Subcutaneous adipose tissue (tissue), 4 donors: ENCODE measurements around the gene SHISA9. TPM values are rescaled to one million over a fixed set of nuclear protein-coding genes. Genes with fewer than 3 reads are reported as not detected.

Experiments used
- total RNA-seq, 4 donors: library from RNA; depleted of rRNA; stranded (reverse); fragments of >200 nt; gene quantifications; one replicate each; pipeline ENCODE4 v1.1.0, GENCODE V29; 2016
- TF ChIP-seq, protein P1 (sequence below): fragments of 450-650 bp; IDR thresholded peaks from one replicate; pipeline ENCODE4 v1.5.1; 2016; ENCODE audit warnings: low read depth, mild to moderate bottlenecking, control low read depth, antibody characterized with exemption, moderate library complexity

SHISA9 gene
- total RNA-seq, 4 donors from 2014 or later = under 0.01 to 0.19 (median 0.17) TPM; not detected in 1

DNA sequence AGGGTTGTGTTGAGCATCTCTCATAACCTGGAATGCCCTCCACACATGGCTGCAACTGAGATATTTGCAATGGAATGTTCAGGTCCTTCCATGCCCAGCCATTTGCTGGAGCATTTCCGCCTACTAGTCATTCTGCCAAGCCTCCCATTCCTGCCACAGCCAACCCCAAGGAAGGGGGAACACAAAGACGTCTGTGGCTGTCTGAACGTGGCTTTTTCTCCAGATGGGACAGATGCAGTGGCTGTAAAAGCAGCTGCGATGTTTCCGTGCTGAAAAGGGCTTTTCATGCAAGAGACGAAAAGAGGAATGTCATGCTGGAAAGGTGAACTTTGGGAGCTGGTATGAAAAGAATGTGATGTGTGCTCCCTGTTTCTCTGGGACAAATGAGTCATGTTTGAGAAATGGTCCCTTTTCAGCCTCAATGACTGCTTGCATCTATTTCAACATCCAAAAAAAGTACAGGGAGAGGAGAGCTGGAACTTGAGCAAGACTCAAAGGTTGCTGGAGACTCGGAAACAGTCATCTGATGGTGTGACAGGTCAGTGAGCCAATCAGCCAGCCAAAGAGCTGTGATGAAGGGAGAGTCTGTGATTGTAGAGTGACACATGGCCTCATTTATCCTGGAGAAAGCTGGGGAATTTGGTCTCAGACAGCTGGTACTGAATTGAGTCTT, 208.9 kb downstream of the SHISA9 start:
- TF ChIP-seq, protein P1, sequence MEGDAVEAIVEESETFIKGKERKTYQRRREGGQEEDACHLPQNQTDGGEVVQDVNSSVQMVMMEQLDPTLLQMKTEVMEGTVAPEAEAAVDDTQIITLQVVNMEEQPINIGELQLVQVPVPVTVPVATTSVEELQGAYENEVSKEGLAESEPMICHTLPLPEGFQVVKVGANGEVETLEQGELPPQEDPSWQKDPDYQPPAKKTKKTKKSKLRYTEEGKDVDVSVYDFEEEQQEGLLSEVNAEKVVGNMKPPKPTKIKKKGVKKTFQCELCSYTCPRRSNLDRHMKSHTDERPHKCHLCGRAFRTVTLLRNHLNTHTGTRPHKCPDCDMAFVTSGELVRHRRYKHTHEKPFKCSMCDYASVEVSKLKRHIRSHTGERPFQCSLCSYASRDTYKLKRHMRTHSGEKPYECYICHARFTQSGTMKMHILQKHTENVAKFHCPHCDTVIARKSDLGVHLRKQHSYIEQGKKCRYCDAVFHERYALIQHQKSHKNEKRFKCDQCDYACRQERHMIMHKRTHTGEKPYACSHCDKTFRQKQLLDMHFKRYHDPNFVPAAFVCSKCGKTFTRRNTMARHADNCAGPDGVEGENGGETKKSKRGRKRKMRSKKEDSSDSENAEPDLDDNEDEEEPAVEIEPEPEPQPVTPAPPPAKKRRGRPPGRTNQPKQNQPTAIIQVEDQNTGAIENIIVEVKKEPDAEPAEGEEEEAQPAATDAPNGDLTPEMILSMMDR = no peak

DNA sequence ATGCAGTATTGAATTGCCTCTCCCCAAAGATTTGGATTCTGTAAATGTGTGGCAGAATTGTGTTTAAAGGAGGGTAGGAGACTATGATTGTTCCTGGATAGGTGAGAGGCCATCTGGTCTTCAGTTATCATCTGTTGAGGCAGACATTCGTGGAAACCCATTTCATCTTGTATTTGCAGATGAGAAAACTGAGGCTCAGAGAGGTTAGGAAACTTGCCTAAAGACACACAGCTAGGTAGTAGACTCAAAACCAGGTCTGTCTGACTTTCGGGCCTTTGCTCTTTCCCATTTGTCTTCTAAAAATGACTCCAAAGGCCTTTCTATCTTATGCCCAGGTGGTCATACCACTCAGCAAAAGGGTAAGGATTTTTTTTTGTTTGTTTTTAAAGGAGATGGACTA, 210.3 kb downstream of the SHISA9 start:
- TF ChIP-seq, protein P1 = no peak

DNA sequence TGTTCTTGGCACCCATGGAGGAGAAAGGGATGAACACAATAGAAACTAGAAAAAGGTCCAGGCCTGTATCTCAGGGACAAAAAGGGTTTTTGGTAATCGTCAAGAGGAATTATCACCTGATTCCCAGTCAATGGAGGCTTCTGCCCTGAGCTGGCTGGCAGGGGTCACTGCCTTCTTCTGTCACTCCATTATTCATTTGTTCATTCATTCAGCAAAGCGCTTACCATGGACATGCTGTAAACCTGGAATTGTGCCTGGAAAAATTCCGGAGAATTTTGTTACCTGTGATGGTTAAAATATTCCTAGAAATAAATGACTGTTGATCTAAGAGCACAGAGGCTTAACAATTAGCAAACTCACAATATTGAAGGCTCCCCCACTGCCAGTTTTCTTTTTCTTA, 212.3 kb downstream of the SHISA9 start:
- TF ChIP-seq, protein P1 = no peak

DNA sequence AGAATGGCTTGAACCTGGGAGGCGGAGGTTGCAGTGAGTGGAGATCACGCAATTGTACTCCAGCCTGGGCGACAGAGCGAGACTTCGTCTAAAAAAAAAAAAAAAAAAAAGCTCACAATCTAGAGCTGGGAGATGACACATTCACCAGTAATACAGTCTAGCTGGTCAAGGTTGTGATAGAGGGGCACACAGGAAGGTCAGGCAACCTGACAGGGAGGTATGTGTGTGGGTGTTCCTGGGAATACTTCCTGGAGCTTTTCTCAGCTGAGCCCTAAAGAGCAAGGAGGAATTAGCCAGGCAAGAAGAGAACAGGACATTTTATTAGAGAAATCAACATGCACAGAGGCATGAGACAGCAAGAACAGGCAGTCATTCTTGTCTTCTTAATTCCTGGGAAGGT, 216.7 kb downstream of the SHISA9 start:
- TF ChIP-seq, protein P1 = no peak

DNA sequence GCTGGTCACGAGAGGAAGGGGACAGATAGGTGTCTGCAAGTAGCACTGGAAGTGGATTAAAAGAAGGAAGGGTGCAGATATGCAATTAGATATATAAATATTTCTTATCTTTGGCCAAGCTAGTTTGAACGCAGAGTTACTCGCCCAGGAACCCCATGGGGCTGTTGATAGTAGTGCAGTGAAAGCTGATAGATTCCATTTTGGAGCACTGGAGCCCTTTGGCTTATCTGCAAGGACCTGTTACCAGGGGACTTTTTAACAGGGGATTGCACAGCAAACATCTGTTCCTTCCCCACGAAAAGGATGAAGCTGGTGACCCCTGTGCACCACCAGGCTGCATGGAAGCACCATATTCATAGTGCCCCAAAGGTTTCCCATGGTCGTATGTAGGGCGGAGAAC, 218.7 kb downstream of the SHISA9 start:
- TF ChIP-seq, protein P1 = no peak

DNA sequence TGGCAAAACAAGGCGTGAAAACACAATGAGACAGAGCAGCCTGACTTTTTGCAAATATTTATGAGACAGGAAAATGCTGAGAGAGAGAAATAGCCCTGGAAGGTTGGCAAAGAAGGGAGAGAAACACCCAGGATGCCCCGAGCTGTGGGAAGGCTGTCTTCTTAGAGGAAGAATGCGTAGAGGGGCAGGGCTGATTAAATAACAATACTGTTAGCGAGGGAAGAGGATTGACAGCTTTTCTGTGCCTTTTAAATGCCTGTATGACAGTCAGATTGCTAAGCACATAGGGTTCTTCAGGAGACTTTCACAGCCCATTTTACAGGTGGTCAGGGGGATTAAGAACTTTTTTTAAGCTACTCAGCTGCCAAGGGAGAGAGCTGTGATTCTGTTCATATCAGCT, 219.2 kb downstream of the SHISA9 start:
- TF ChIP-seq, protein P1 = no peak

DNA sequence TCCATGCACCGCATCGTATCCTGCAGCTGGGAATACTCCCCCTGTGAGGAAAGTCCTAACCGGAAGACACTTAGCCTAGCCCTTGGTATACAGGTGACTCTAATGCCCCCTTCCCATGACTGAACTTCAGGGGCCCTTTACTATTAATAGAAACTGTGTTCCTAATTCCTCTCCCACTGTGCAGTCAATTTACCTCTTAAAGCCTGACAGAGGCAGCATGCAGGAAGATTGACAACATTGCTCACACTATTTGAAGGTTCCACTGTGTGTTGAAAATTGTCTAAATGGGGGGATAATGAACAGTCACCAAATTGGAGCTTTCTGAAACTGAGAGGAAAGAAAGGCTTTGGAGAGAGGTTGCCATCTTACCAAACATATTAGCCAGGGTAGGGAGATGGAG, 222.6 kb downstream of the SHISA9 start:
- TF ChIP-seq, protein P1 = no peak
